COR-L47 (cell line): ENCODE results near the gene CACNA1F.

Experiments
- DNase-seq: peaks from one replicate; lab custom pipeline; 2025; lab: John Stamatoyannopoulos, UW

Gene CACNA1F

GRCh38 chrX:49230500-49231232, 2.5 kb downstream of the CACNA1F start:
- no peak for DNase-seq

DNA sequence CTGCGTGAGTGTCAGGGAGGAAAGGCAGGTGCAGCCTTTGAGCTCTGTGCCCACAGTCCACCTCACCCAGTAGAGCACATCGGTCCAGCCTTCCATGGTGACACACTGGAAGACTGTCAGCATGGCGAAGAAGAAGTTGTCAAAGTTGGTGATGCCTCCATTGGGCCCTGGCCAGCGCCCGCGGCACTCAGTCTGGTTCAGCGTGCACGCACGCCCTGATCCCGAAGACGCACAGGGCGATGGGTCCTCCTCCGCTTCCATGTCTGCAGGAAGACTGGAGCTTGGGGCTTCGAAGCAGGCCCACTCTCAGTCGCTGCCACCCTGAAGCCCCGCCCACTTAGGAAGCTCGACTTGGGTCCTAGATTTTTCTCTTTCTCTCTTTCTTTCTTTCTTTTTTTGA, 5.0 kb downstream of the CACNA1F start:
- DNase-seq = no peak

GRCh38 chrX:49227726-49228125, 5.4 kb downstream of the CACNA1F start:
- DNase-seq = no peak

DNA sequence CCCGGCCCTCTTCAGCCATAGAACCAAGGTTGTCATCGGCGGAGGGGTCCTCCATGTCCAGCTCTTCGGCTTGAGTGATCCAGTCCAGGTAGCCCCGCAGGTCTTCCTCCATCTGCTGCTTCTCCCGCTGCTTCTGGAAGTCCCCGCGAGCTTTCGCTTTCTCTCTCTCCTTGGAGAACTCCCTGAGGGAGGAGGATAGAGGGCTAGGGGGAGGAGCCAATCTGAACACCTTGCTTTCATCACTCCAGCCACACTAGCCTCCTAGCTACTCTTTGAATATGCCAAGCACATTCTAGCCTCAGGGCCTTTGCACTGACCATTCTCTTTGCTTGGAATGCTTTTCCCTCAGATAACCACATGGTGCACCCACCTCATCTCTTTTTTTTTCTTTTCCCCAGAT, 6.2 kb downstream of the CACNA1F start:
- no peak for DNase-seq

DNA sequence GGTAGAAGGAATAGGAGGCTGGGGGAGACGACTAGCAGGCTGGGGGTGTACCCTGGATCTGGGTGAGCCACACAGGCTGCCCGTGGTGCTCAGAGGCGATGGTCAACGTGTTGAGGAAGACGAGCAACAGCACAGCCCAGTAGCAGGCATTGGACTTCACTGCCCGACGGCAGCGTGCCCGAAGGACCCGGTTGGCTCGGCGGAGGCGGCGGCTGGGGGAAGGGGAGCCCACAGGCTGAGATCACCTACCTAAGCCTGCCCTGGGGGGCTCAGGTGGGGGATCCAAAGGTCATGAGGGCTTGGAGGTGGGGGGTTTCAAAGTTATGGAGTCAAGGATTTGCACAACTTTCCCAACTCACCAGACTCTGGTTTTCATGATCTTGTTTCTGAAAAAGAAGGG, 7.3 kb downstream of the CACNA1F start:
- DNase-seq = no peak

- DNase-seq = no peak
Observed at GRCh38 chrX:49221868-49222267, 11.3 kb downstream of the CACNA1F start.

GRCh38 chrX:49220100-49220499, 13.0 kb downstream of the CACNA1F start:
- DNase-seq = no peak

DNA sequence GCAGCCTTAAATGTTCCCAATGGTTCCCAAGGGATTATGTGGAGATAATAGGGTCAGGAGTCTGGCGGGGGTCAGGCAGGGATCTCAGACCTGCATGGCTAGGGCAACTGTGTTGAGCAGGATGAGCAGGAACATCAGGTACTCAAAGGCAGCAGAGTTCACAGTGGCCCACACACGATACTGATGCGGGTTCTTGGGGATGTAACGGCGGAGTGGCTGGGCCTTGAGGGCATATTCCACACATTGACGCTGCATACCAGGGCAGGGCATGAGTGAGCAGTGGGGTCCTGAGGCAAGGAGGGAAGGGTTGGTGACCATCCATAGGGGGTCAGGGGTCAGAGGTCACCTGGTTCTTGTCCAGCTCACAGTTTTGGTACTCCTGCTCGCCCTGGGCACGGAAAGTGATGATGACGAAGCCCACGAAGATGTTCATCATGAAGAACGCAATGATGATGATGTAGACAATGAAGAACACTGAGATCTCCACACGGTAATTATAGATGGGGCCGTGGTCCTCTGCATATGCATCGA, 18.1 kb downstream of the CACNA1F start:
- no peak for DNase-seq

GRCh38 chrX:49214416-49214815, 18.7 kb downstream of the CACNA1F start:
- no peak for DNase-seq

- DNase-seq = no peak
Observed at GRCh38 chrX:49212861-49213260, 20.3 kb downstream of the CACNA1F start.

GRCh38 chrX:49212209-49212608, 20.9 kb downstream of the CACNA1F start:
- DNase-seq = no peak

- DNase-seq = no peak
Observed at GRCh38 chrX:49211074-49211473, 22.1 kb downstream of the CACNA1F start.

GRCh38 chrX:49210406-49210805, 22.7 kb downstream of the CACNA1F start:
- no peak for DNase-seq

DNA sequence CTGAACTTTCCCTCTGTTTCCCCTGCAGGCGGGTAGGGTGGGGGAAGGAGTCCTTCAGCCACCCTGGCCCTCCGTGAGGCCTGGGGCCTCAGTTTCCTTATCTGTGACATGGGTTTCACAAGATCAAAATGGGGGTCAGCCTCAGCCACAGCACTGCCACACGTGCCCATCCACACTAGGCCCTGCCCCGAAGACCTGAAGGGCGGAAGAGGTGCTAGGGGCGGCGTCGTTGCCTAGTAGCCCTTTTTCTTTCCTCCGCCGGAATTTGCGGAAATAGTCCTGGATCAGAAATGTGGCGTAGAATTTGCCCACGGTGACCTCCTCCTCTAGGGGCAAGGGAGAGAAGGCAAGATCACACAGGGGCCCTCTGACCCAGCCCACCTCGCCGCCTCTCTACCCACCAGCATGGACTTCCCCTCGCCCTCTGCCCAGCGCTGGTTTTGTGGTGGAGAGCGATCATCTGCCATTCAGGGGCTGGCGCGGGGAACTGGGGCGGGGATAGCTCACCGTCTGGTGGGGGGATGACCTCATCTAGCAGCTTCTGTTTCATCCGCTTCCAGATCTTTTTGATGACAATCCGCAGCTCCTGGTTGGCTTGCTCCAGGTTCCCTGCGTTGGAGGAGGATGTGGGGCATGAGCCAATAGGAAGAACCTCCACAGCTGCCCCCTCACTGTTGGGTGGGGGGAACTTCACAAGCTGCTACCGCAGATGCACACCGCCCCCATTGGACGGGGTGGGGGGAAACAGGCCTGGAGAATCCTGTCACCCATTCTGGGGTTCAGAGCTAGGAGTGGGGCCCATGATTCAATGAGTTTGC, 23.5 kb downstream of the CACNA1F start:
- DNase-seq = peak; percentile 44

- DNase-seq = no peak
Observed at GRCh38 chrX:49208399-49208798, 24.7 kb downstream of the CACNA1F start.

- no peak for DNase-seq
Observed at GRCh38 chrX:49206543-49206942, 26.6 kb downstream of the CACNA1F start.

GRCh38 chrX:49205443-49205842, 27.7 kb downstream of the CACNA1F start:
- no peak for DNase-seq

- DNase-seq = no peak
Observed at GRCh38 chrX:49204709-49205108, 28.4 kb downstream of the CACNA1F start.

GRCh38 chrX:49204017-49204416, 29.1 kb downstream of the CACNA1F start:
- DNase-seq = no peak

GRCh38 chrX:49203536-49203935, 29.6 kb downstream of the CACNA1F start:
- no peak for DNase-seq

DNA sequence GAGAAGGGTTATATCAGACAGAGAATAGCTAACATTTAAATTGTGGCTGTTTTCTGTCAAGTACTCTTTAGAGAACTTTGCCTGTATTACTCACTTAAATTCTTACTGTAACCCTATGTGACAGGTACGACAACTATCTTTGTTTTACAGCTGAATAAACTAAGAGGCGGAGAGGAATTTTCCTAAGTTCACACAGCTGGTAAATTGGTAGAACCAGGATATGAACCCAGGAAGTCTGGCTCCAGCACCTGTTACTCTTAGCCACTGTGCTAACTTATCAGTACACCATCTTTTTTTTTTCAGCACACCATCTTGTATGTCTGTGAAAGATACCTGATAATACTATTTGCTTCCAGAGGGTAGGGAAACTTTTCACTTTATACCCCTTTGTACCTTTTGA, 31.1 kb downstream of the CACNA1F start:
- no peak for DNase-seq

- peak; percentile 69 for DNase-seq
Observed at GRCh38 chrX:49199906-49200771, 33.0 kb downstream of the CACNA1F start, which contains the start of gene SYP. Gene SYP, minus strand, starts transcription at chrX:49200193. Its CDS starts 7 bp downstream, at chrX:49200186.
